ENCODE results near the gene PPA2. TPM values are rescaled to one million over a fixed set of nuclear protein-coding genes. Genes with fewer than 3 reads are reported as not detected.
"Not testable (repeated sequence)": the region's sequence is repeated elsewhere in the genome, so short reads cannot be mapped to it uniquely, and the experiment has no call there.

PPA2 gene
- total and polyA plus RNA-seq, 5 experiments from 2014 or later = 67.7 to 155 (median 117) TPM

DNA sequence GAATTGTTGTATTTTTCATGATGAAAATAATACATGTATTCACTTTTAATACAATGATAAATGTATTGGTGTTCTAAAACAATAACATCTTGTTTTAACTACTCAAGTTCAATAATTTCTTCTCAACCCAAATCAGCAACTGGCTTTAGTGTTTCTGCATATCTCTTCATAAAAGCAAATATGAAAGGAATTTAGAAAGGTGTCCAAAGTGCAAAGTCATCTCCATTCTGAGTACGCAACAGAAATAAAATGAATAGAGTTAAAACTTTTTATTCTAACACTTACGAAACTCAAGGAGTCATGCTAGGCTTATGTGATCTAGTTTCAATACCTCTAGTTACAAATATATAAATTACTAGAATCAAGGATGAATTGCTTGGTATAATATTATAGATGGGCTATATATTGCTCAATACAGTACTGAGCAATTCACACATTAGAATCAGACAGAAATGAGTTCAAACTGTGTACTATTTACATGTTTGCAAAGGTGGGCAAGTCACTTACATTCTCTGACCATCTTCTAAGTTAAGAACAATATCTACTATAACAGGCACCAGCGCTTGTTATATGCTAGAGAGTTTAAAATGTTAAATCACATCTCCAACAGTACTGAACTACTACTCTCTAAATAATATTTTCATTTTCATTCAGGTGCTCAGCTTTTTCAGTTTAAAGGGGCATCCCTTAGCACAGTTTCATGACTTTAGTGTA, 51.5 kb downstream of the PPA2 start:
- POLR2A ChIA-PET = no interaction called here
- no peak for ATAC-seq
- DNase-seq = no peak
- Mint-ChIP-seq H3K4me1 (peaks cover 4 to 18% (median 10%) of the 10 kb centered on the region in 4 donors), H3K9me3 (peaks cover 0 to 16% (median 4%) of the 10 kb centered on the region in 9 donors), H3K27me3 (no peaks in the 10 kb centered on the region), H3K4me3 (no peak overlapping the region), H3K27ac (peak overlapping the region in 1 of 10 donors; percentile 11), H3K36me3 (peaks cover 18 to 75% (median 52%) of the 10 kb centered on the region in 3 donors)

DNA sequence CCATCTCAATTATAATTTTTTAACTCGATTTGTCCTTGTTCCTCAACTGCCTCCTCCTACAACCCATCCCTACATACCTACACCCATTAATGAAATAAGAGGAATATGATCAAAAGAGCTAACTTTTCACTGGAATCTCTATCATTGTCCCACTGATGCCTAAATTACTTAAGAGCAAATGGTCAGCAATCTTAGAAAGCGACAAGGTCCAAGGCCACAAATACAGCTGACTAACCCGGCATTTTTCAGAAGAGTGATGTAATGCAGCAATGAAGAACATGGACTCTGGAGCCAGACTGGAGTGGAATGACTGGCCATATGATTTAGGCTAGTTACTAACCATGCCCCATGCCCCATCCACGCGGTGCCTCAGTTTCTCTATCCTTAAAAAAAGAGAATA, 56.2 kb downstream of the PPA2 start:
- Mint-ChIP-seq H3K36me3 (peaks cover 1 to 70% (median 45%) of the 10 kb centered on the region in 3 donors), H3K4me3 (no peak overlapping the region), H3K4me1 (peaks cover 0 to 6% (median 2%) of the 10 kb centered on the region in 4 donors), H3K9me3 (peaks cover 0 to 2% (median 0%) of the 10 kb centered on the region in 9 donors), H3K27ac (peak overlapping the region in 1 of 10 donors; percentile 21), H3K27me3 (no peaks in the 10 kb centered on the region)
- POLR2A ChIA-PET = no interaction called here
- DNase-seq = no peak
- no peak for ATAC-seq

DNA sequence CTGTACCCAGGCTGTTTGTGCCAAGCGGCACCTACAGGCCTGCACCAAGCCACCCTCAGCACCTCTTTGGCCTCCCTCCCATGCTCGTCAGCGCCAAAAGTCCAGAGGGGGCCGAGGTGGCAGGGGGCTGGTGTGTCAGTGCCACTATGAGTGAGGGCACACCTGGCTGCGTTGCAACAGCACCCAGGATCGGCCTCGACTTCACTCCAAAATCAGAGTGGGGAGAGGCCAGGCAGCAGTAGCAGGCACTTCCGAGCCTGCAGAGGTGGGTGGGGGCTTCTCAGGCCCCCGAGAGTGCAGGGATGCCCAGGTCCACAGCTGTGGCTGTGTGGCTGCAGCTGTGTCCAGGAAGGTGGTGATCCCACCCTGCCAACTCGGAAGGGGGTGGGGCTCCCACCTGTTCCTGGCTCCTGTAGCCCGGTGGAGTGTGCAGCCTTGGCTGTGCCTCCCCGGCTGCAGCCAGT, 58.5 kb downstream of the PPA2 start:
- H3K27me3 Mint-ChIP-seq = no peaks in the 10 kb centered on the region
- ATAC-seq (no peak), DNase-seq (no peak)
- peaks cover 0 to 11% (median 4%) of the 10 kb centered on the region in 4 donors for H3K4me1 Mint-ChIP-seq
- H3K36me3 Mint-ChIP-seq = peaks cover 6 to 74% (median 59%) of the 10 kb centered on the region in 3 donors
- peak overlapping the region in 1 of 10 donors; percentile 29 for H3K27ac Mint-ChIP-seq
- peaks cover 0 to 20% (median 8%) of the 10 kb centered on the region in 9 donors for H3K9me3 Mint-ChIP-seq
- no peak overlapping the region for H3K4me3 Mint-ChIP-seq
- POLR2A ChIA-PET = no interaction called here

DNA sequence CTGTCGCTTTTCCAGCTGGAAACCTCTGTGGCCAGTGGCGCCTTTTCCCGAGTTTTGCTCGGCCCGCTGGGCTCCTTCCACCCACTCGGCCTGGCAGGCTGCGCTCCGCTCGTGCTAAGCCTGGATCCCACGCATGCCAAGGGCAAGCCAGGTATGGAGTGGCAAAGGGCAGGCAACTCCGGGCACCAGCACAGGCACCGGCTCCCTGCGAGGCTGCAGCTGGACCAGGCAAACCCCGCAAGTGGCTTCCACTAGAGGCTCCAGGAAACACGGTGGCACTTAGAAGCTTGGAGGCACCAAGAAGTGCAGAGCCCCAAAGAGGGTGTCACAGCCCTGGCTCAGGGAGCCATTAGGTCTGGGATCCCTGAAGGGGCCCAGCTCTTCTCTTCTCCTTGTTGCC, 59.5 kb downstream of the PPA2 start:
- H3K27me3 Mint-ChIP-seq = no peaks in the 10 kb centered on the region
- H3K4me1 Mint-ChIP-seq = peaks cover 0 to 18% (median 9%) of the 10 kb centered on the region in 4 donors
- ATAC-seq (no peak), DNase-seq (no peak)
- POLR2A ChIA-PET = no interaction called here
- no peak overlapping the region for H3K4me3 Mint-ChIP-seq
- peaks cover 0 to 25% (median 8%) of the 10 kb centered on the region in 9 donors for H3K9me3 Mint-ChIP-seq
- H3K27ac Mint-ChIP-seq = no peak overlapping the region
- H3K36me3 Mint-ChIP-seq = peaks cover 14 to 75% (median 65%) of the 10 kb centered on the region in 3 donors

DNA sequence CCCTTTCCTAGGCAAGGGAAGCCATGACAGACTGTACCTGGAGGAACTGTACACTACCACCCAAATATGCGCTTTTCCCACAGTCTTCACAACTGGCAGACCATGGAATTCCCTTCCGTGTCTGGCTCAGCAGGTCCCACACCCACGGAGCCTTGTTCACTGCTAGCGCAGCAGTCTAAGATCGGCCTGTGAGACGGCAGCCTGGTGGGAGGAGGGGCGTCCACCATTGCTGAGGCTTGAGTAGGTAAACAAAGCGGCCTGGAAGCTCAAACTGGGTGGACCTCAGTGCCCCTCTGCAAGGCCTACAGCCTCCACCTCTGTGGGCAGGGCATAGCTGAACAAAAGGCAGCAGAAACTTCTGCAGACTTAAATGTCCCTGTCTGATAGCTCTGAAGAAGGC, 64.7 kb downstream of the PPA2 start:
- Mint-ChIP-seq H3K9me3 (peaks cover 0 to 28% (median 15%) of the 10 kb centered on the region in 9 donors), H3K4me1 (peaks cover 8 to 35% (median 14%) of the 10 kb centered on the region in 4 donors), H3K36me3 (peaks cover 45 to 81% (median 80%) of the 10 kb centered on the region in 3 donors), H3K27ac (peak overlapping the region in 2 of 10 donors; percentile 27 to 46)
- POLR2A ChIA-PET, ATAC-seq, DNase-seq, H3K4me3 Mint-ChIP-seq, H3K27me3 Mint-ChIP-seq: not testable (repeated sequence)

DNA sequence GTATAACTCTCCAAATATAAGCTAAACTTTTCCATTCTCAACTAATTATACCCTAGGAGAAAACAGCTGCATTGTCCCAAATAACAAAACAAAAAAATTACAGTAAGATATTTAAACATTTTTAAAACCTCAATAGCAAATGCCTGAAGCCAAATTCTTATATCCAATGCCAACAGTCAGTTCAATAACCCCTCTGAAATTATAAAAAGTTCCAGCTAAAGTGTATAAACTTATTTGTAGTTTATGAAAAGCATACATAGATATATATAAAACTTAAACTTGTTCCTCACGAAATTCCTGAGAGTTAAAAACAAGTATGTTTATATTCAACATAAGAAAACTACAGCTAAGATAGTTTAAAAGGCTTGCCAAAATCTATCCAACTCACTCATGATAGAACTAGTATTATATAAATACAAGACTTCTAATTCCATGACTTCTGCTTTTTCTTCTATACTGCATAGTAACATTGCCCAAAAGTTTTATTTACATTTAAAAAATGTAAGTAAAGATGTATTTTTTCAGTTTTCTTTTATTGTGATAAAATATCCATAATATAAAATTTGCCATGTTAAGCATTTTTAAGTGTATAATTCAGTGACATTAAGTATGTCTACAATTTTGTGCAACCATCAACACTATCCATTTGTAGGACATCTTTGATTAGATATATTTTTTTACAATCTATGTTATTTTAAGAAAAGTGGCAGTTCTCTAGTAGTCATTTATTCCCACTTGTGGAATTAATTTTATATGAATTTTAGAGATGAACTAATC, 72.8 kb downstream of the PPA2 start:
- DNase-seq = no peak
- no peak overlapping the region for H3K27ac Mint-ChIP-seq
- no peak overlapping the region for H3K4me3 Mint-ChIP-seq
- peaks cover 9 to 63% (median 43%) of the 10 kb centered on the region in 3 donors for H3K36me3 Mint-ChIP-seq
- POLR2A ChIA-PET = no interaction called here
- H3K9me3 Mint-ChIP-seq = peaks cover 0 to 6% (median 0%) of the 10 kb centered on the region in 9 donors
- no peak for ATAC-seq
- H3K27me3 Mint-ChIP-seq = no peaks in the 10 kb centered on the region
- H3K4me1 Mint-ChIP-seq = peaks cover 0 to 6% (median 1%) of the 10 kb centered on the region in 4 donors

DNA sequence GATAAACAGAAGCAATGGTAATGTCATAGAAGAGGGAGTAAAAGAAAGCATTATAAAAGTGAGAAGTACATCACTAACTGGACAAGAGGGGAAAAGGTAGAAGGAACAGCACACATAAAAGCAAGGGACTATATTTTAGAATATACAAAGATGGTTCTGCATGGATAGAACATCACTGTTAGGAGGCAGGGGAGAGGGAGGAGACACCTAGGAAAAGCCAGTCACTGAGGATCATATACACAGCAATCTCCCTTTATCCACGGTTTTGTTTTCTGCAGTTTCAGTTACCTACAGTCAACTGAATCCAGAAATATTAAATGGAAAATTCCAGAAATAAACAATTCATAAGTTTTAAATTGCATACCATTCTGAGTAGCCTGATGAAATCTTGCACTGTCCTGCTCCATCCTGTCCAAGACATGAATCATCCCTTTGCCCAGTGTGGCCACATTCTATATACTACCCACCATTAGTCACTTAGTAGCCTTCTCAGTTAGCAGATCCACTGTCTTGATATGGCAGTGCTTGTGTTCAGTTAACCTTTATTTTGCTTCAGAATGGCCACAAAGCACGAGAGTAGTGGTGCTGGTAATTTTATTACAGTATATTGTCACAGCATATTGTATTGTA, 74.2 kb downstream of the PPA2 start:
- Mint-ChIP-seq H3K4me3 (no peak overlapping the region), H3K9me3 (peaks cover 0 to 3% (median 0%) of the 10 kb centered on the region in 9 donors), H3K27ac (no peak overlapping the region), H3K27me3 (no peaks in the 10 kb centered on the region), H3K36me3 (peaks cover 3 to 61% (median 43%) of the 10 kb centered on the region in 3 donors), H3K4me1 (peaks cover 0 to 2% (median 0%) of the 10 kb centered on the region in 4 donors)
- ATAC-seq (no peak), DNase-seq (no peak)
- POLR2A ChIA-PET = no interaction called here

DNA sequence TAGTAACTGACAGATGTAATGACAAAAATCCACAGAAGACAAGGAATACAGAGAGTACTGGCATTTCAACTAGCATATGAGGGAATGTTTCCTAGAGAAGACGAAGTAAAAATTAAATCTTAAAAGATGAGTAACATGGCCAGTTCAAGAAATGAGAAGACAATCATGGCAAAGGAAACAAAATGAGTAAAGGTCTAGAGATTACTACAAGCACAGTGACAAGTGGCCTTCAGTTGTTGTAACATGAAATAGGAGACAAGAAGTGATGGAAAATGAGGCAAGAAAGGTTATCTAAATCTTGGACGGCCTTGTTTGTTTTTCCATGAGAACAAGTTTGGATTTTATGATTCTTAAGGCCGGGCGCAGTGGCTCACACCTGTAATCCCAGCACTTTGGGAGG, 81.0 kb downstream of the PPA2 start:
- Mint-ChIP-seq H3K4me3 (no peak overlapping the region), H3K9me3 (no peaks in the 10 kb centered on the region), H3K4me1 (peaks cover 0 to 9% (median 5%) of the 10 kb centered on the region in 4 donors), H3K36me3 (peaks cover 17 to 73% (median 40%) of the 10 kb centered on the region in 3 donors), H3K27ac (no peak overlapping the region), H3K27me3 (no peaks in the 10 kb centered on the region)
- POLR2A ChIA-PET = no interaction called here
- DNase-seq = no peak
- no peak for ATAC-seq

DNA sequence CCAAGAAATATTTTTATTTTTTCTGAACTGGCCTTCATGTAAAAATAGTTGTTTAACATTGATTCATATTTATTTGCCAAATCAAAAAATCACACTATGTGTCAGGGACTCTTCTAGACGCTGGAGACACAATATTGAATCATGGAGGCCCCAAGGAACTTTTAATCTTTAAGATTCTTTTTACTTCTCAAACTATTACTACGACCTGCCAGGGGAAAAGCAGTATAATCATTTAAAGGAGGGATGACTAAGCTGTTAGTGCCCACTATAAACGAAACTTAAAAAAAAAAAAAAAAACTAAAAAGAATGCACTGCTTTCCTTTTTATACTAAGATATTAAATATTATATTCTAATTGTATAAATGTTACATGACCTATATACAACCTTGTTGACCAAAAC, 84.7 kb downstream of the PPA2 start:
- H3K4me3 Mint-ChIP-seq = no peak overlapping the region
- H3K9me3 Mint-ChIP-seq = no peaks in the 10 kb centered on the region
- H3K36me3 Mint-ChIP-seq = peaks cover 19 to 77% (median 45%) of the 10 kb centered on the region in 3 donors
- peaks cover 0 to 9% (median 5%) of the 10 kb centered on the region in 4 donors for H3K4me1 Mint-ChIP-seq
- DNase-seq = no peak
- ATAC-seq = no peak
- POLR2A ChIA-PET = no interaction called here
- no peak overlapping the region for H3K27ac Mint-ChIP-seq
- no peaks in the 10 kb centered on the region for H3K27me3 Mint-ChIP-seq

DNA sequence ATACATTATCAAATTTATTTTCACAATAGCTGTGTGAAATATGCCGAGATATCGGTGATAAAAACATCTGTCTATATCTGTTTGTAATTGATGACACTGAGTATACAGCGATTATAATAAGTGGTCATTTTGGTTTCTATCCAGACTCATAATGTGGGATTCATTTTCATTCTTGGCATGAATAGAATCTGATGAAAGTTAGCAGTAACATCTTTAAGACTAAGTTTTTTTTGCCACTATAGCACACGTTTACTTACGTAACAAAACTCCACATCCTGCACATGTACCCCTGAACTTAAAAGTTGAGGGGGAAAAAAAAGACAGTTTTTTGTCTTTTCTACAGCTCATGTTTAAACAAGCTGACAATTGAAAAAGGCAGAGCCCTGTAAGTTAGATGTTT, 86.4 kb downstream of the PPA2 start:
- Mint-ChIP-seq H3K4me1 (peaks cover 0 to 9% (median 5%) of the 10 kb centered on the region in 4 donors), H3K9me3 (no peaks in the 10 kb centered on the region), H3K27me3 (no peaks in the 10 kb centered on the region), H3K27ac (no peak overlapping the region), H3K36me3 (peaks cover 20 to 78% (median 54%) of the 10 kb centered on the region in 3 donors), H3K4me3 (no peak overlapping the region)
- ATAC-seq (no peak), DNase-seq (no peak)
- POLR2A ChIA-PET = no interaction called here

DNA sequence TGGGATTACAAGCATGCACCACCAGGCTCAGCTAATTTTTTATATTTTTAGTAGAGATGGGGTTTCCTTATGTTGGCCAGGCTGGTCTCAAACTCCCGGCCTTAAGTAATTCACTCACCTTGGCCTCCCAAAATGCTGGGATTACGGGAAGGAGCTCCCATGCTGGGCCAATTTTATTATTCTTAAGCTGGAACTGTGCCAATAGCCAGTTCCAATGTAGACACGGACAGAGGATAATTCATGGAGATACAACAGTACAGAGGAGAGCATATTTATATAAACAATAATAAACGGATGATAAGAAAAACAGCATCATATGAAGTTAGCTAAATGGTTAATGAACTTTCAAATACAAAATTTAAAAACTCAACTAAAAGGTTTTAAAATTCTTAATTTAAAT, 87.8 kb downstream of the PPA2 start:
- DNase-seq (no peak), ATAC-seq (no peak)
- Mint-ChIP-seq H3K36me3 (peaks cover 16 to 76% (median 54%) of the 10 kb centered on the region in 3 donors), H3K9me3 (no peaks in the 10 kb centered on the region), H3K4me1 (peaks cover 0 to 8% (median 5%) of the 10 kb centered on the region in 4 donors), H3K4me3 (no peak overlapping the region), H3K27ac (no peak overlapping the region), H3K27me3 (no peaks in the 10 kb centered on the region)
- POLR2A ChIA-PET = no interaction called here

DNA sequence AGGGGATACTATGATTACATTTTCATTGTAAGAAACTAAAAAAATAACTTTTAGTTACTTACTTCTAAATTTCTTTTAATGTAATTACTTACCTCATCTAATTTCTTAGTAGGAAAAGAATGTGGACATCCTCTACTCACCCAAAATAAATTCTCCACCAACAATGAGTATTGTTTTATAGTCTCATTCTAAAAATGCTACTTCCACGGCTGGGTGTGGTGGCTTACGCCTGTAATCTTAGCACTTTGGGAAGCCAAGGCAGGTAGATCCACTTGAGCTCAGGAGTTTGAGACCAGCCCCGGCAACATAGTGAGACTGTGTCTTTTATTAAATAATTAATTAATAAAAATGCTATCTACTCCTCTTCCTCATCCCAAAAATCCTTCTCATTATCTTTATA, 99.8 kb downstream of the PPA2 start:
- H3K27ac Mint-ChIP-seq = peak overlapping the region in 1 of 10 donors; percentile 39
- no peaks in the 10 kb centered on the region for H3K27me3 Mint-ChIP-seq
- peaks cover 6 to 61% (median 31%) of the 10 kb centered on the region in 3 donors for H3K36me3 Mint-ChIP-seq
- H3K9me3 Mint-ChIP-seq = peaks cover 0 to 2% (median 0%) of the 10 kb centered on the region in 9 donors
- no peaks in the 10 kb centered on the region for H3K4me1 Mint-ChIP-seq
- POLR2A ChIA-PET = no interaction called here
- no peak for DNase-seq
- no peak for ATAC-seq
- H3K4me3 Mint-ChIP-seq = no peak overlapping the region

All from naive thymus-derived CD8-positive, alpha-beta T cell (primary cell).